Brain microvascular endothelial cell (primary cell): ENCODE results near the gene KPNA5.

Source experiments
- DNase-seq: peaks from one replicate; pipeline ENCODE4 v3.0.0-alpha.2; 2020
- H3K27ac ChIP-seq: fragments of 250-450 bp; sonication (Bioruptor Pico); 2 replicates; pipeline ENCODE4 v1.5.1; 2020; ENCODE audit warnings: mild to moderate bottlenecking, moderate library complexity
- H3K27me3 ChIP-seq: fragments of 250-450 bp; sonication (Bioruptor Pico); replicated peaks from 2 replicates; pipeline ENCODE4 v1.5.1; 2020; ENCODE audit warnings: mild to moderate bottlenecking
- H3K36me3 ChIP-seq: fragments of 250-450 bp; sonication (Bioruptor Pico); replicated peaks from 2 replicates; pipeline ENCODE4 v1.5.1; 2020; ENCODE audit warnings: mild to moderate bottlenecking
- H3K4me3 ChIP-seq: 2 replicates; pipeline ENCODE4 v1.5.1; 2011; ENCODE audit warnings: low read depth, mild to moderate bottlenecking, control low read depth, low read length, moderate library complexity
- in situ Hi-C: cut with HindIII; loops from 2 replicates; pipeline ENCODE4 v1.10.0; 2017; ENCODE audit warnings: low sequenced_read_pairs, low pct_ligation_motif_present
- TF ChIP-seq, protein P1 (sequence below): IDR thresholded peaks from 2 replicates; pipeline ENCODE4 v1.5.1; 2011; ENCODE audit warnings: low read depth, mild to moderate bottlenecking, moderate library complexity, low read length, control low read depth, inconsistent platforms; ENCODE audit errors: missing control alignments

Gene KPNA5

DNA sequence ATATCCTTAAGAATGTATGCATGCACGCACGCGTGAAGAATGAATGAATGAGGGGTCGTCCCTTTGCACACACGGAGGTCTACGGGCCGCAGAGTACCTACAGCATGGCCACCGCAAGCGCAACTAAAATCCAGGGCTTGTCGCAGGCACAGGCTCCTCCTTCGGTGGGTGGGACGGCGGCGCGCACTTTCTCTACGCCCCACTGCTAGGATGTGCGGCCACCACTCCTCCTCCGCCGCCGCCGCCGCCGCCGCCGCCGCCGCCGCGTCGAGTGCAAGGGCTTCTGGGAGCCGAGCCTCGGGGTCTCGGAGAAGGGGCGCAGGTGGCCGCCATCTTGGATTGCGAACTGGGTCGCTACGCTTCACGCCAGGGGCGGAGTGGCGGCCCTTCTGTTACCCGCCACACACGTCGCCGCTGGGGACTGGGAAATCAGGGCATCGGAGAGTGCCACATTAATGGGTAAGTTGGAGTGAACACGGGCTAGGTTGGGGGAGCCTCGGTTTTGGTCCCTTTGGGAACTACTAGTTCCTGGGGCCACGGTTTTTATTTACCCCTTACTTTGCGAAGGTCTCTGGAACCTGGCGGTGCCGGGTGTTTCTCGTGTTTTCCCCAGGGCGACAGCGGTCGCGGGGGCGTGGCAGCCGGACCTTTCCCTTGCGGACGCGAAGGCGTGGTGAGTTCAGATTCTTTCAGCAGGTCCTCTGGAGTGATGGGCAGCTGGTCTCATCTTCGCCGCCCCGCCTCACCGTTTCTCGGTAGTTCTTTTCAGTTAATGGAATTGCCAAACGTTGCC, at the start of gene KPNA5:
Gene KPNA5, plus strand, starts transcription at position 332 of the 793 bp plus-strand sequence. Its CDS starts 124 bp downstream, at position 456.
- H3K4me3 ChIP-seq: peak within 1 kb of the TSS; percentile 94
- TF ChIP-seq, protein P1, sequence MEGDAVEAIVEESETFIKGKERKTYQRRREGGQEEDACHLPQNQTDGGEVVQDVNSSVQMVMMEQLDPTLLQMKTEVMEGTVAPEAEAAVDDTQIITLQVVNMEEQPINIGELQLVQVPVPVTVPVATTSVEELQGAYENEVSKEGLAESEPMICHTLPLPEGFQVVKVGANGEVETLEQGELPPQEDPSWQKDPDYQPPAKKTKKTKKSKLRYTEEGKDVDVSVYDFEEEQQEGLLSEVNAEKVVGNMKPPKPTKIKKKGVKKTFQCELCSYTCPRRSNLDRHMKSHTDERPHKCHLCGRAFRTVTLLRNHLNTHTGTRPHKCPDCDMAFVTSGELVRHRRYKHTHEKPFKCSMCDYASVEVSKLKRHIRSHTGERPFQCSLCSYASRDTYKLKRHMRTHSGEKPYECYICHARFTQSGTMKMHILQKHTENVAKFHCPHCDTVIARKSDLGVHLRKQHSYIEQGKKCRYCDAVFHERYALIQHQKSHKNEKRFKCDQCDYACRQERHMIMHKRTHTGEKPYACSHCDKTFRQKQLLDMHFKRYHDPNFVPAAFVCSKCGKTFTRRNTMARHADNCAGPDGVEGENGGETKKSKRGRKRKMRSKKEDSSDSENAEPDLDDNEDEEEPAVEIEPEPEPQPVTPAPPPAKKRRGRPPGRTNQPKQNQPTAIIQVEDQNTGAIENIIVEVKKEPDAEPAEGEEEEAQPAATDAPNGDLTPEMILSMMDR: no peak
- peak; percentile 89 for DNase-seq

GRCh38 chr6:116631379-116631990, 49.5 kb upstream of the KPNA5 start:
- in situ Hi-C loops: no loop called here
- no peak for DNase-seq
- H3K27me3 ChIP-seq: no peaks in the 10 kb centered on the region
- H3K36me3 ChIP-seq: peaks cover 2% of the 10 kb centered on the region
- no peak overlapping the region for H3K4me3 ChIP-seq
- no peak overlapping the region for H3K27ac ChIP-seq
- TF ChIP-seq, protein P1: no peak

More for the DNA sequence above, at the start of gene KPNA5:
- Histone ChIP-seq H3K27ac (peak within 1 kb of the TSS; percentile 81), H3K36me3 (no peaks in the 10 kb centered on the region), H3K27me3 (no peaks in the 10 kb centered on the region)
- in situ Hi-C loops: no loop called here

GRCh38 chr6:116633685-116634084, 47.3 kb upstream of the KPNA5 start:
- no peaks in the 10 kb centered on the region for H3K27me3 ChIP-seq
- H3K4me3 ChIP-seq: no peak overlapping the region
- peaks cover 2% of the 10 kb centered on the region for H3K36me3 ChIP-seq
- TF ChIP-seq, protein P1: peak; percentile 55
- H3K27ac ChIP-seq: no peak overlapping the region
- in situ Hi-C loops: no loop called here
- no peak for DNase-seq

- peaks cover 2% of the 10 kb centered on the region for H3K36me3 ChIP-seq
- H3K27me3 ChIP-seq: no peaks in the 10 kb centered on the region
- peak; percentile 25 for DNase-seq
- no peak overlapping the region for H3K27ac ChIP-seq
- in situ Hi-C loops: no loop called here
- TF ChIP-seq, protein P1: no peak
- H3K4me3 ChIP-seq: no peak overlapping the region
Measured at GRCh38 chr6:116648156-116648555, 32.9 kb upstream of the KPNA5 start.

DNA sequence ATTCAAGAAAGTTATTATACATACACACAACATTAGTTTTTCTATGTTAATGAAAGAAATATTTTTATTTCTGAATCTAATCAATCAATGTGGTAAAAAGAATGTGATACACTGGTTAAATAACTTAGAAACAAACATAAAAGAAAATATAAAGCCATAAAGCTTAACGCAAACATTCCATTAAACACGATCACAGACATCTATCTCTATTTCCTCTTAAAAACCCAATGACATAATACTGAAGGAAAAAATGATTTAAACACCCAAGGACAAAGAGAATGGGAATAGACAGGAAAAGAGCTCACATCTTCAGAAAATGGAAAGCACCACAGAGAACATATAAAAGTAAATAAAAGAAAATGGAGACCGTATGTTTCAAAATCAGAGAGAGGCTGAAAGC, 31.9 kb upstream of the KPNA5 start:
- H3K36me3 ChIP-seq: peaks cover 2% of the 10 kb centered on the region
- TF ChIP-seq, protein P1: no peak
- H3K27ac ChIP-seq: no peak overlapping the region
- in situ Hi-C loops: no loop called here
- no peak for DNase-seq
- H3K4me3 ChIP-seq: no peak overlapping the region
- H3K27me3 ChIP-seq: no peaks in the 10 kb centered on the region
